HG03439 (cell line): ENCODE data around the gene SLC28A1.

Source experiments
- ATAC-seq: cut with Tn5 transposase; IDR thresholded peaks from one replicate; pipeline ENCODE4 v1.9.1; 2021; ENCODE audit warnings: mild to moderate bottlenecking, moderate library complexity; ENCODE audit not compliant: unreplicated experiment

The SLC28A1 gene

DNA sequence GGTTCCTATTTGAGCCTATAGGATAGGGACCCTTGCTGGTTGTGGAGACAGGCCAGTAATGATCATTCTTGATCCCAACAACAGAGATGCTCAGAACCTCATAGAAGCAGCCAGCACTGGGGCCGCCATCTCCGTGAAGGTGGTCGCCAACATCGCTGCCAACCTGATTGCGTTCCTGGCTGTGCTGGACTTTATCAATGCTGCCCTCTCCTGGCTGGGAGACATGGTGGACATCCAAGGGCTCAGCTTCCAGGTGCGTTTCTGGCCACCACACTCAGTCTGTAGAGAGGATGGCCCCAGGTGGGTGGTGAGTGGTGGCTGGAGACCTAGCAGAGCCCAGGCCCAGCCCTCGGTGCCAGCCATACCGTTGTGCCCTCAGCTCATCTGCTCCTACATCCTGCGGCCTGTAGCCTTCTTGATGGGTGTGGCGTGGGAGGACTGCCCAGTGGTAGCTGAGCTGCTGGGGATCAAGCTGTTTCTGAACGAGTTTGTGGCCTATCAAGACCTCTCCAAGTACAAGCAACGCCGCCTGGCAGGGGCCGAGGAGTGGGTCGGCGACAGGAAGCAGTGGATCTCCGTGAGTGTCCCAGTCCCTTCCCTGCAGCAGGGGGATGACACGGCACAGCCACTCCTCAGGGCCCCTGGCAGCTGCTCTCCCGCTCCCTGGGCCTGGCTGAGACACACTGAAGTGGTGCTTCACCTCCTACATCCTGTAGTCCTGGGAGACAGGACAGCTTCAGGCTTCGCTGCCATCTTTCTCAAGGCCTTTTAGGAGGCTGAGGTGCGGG is 50.7 kb downstream of the SLC28A1 start:
- ATAC-seq = no peak

GRCh38 chr15:84937144-84937543 is 52.7 kb downstream of the SLC28A1 start:
- ATAC-seq = no peak

DNA sequence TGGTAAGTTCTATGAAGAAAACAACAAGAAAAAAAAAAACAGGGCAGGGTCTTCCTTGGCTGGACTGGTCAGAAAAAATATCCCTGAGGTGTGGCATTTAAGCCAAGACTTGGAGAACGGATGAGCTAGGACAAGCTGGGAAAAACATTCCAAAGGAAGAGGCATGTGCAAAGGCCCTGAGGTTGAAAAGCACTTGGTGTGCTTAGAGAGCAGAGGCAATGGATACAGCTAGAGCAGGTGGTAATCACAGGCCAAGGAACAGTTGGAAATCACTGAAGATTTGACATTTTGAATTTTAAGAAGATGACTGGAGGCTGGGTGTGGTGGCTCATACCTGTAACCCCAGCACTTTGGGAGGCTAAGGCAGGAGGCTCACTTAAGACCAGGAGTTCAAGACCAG is 54.3 kb downstream of the SLC28A1 start:
- no peak for ATAC-seq

DNA sequence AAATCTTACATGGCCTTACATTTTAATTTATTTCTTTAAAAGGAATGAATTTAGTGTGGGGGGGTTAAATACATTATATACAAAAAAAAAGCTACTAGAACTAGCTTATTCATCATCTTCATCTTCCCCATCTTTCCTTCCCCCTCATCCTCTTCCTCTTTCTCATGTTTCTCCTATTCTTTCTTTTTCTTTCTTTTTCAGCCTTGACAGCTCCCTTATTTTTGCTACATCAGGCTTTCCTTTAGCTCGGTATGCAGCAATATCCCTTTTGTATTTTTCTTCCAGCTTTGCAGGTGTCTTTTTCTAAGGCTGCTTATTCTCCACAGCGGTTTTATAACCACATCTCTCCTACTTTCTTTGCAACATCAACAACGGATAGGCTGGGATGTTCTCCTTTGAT is 55.9 kb downstream of the SLC28A1 start:
- ATAC-seq = no peak

DNA sequence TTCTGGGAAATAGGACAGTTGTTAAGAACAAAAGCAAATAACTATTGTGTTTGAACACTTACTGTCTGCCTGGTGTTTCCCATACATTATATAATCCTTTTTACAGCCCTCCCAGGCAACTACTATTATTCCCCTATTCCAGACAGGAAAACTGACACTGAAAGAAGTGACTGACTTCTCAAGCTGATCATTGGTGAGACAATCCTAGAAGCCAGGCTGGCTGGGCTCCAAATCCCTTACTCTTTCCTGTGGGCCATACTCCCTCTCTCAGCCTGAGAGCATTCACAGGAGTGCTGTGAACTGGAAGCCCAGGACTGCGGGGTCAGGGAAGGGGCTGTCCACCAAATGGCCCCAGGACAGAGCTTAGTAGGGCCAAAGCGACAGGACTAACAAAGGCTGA is 58.0 kb downstream of the SLC28A1 start:
- ATAC-seq = no peak

- no peak for ATAC-seq
These were observed 59.8 kb downstream of the SLC28A1 start for GRCh38 chr15:84944311-84944710.

DNA sequence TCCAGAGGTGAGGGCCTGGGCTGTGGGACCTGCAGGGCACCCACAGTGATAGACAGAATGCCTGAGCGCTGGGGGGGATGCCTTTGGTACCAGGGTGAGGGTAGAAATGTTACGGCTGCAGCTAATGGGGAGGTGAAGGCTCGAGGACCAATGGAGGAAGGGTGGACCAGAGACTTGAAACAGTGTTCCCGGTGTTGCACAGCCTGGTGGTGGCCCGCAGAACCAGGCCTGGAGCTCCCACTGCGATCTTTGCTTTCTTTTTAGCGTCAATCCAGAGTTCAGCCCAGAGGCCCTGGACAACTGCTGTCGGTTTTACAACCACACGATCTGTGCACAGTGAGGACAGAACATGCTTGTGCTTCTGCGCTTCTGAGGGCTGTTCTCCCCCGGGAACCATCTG is 60.4 kb downstream of the SLC28A1 start:
- no peak for ATAC-seq

DNA sequence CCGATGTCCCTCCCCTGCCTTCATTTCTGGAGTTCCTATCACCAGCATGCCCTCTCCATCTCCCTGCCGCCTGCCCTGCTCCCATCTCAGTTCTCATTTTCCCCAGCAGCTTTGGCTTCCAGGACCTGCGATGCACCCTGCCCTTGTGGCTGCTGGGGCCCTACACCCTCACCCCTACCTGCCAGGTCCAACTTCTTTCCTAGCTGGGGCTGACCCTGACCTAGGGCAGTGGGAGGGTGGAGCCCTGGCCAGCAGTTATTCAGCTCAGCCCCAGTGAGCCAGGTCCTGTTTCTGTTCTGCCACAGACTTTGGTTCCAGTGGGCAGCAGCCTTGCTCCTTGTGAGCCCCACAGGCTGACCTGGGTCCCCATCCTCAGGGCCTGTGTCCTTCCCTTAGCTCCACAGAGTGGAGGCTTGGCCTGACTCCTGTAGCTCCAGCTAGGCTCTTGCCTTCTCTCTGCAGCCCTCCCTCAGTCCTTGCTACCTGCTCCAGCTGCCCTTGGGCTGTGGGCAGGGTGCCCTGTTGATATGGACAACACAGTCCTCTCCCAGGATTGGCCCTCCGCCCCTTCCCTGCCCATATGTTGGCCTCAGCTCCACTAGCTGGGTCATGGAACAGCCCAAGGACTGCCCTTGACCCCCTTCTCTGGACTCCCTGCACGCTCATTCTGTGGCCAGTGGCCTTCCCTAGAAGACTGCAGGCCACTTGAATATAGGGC is 62.5 kb downstream of the SLC28A1 start:
- no peak for ATAC-seq

DNA sequence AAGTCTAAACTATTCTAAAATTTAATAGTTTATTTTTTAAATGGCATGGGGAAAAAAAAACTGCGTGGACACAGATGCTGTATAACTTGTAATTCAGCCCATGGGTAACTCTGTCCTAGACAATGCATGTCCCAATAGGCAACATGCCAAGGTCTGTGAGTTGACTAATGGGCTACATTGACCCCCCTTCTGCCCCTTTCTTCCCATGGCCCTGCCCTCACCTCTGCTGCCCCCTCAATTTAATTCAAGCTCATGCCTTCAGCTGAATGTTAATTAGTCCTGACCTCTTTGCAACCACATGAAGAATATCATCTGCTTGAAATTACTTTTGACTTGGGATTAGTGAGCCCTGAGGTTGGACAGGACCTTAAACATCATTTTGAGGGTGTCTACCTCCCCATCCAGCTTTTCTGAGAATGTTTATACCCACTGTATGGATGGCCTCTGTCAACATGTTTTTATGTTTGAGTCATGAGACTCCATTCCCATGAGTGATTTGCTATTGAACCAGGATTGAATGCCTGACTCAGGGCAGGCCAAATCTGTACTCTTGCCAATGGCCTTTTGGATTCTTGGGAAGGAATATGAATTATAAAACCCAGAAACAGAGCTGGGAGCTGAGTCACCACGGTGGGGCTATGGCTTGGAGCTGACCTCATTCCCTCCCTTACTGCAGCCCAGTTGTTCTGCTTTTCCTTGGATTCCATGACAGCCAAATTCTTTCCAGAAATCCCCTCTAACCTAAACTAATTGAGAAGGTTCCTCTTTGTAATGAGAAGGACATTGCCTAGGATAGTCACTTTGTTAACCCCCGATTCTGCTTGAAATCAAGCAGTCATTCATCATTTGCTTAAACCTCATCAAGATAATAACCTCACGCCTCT is 63.7 kb downstream of the SLC28A1 start:
- no peak for ATAC-seq

DNA sequence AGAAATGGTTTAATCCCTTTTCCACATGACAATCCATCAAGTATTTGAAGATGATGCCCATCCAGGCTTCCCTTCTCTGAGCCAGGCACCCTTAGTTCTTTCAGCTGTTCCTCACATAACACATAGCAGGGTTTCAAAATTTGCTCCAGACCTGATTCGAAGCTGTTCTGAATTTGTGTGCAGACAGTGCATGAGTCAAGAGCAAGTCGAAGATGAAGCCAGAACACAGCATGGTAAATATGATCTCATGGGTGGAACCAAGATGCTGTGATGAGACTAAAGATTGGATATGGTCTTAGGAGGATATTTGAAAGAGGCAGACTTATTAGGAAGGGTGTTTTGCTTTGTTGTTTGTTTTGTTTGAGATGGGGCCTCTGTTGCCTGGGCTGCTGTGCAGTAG is 64.6 kb downstream of the SLC28A1 start:
- ATAC-seq = no peak

DNA sequence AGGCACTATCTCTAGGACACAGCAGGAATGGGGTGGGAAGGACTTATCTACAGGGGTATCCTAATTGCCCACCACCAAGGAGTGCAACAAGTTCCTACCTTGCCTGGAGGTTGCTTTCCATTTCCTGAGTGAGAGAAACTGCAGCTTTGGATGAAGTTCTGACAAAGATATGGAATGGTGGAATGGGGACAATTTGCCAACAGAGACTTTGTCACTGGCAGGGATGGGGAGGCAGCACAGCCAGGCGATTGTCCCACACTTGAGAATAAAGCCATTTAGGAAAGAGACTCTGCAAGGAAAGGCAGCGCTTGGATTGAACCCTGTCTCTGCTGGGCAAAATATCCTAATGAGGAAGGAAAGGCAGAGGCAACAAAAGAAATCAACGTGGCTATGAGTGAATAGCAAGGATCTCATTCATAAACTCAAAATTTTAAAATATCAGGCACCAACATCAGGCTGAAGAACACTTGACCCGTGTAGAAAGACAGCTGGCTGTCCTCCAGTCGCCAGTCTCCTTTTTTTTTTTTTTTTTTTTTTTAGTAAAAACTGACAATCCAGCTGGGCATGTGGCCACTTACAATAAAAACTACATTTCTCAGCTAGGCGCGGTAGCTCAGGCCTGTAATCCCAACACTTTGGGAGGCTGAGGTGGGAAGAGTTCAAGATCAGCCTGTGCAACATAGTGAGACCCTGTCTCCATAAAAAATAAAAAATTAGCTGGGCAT is 65.5 kb downstream of the SLC28A1 start:
- ATAC-seq = no peak

GRCh38 chr15:84950570-84951111 is 66.2 kb downstream of the SLC28A1 start:
- no peak for ATAC-seq

- no peak for ATAC-seq
These were observed 67.3 kb downstream of the SLC28A1 start for GRCh38 chr15:84951736-84952135.

DNA sequence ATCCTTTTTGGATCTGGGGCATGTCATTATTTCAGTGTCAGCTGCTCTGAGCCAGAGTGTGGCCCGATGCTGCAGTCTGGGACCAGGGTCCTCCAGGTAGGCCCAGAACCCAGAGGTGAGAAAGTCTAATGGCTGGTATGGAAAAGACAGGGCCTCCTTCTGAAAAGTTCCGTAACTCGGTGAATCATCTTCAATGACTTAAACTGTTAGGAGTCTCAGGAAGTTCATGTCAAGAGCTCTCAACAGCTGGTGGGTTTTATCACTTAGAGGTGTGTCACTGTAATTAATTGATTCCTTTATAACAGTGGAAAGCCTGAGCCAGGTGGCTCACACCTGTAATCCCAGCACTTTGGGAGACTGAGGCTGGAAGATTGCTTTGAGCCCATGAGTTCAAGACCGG is 68.7 kb downstream of the SLC28A1 start:
- no peak for ATAC-seq

DNA sequence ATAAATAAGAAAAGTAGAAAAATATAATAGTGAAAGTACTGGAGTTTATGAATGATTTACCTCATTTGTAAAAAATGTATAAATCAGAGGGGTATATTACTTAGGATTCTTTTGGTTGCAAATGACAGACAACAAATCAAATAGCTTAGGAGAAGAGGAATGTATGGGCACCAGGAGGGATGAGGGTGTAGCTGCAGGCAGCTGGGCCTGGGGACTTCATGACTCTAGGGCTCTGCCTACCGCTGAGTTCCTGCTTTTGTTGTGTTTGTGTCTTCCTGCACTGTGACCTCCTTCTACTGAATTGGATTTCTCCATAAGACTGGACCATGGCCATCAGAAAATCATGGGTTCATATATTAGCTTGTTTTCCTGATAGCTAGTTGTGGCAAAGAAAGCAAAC is 69.3 kb downstream of the SLC28A1 start:
- ATAC-seq = no peak

- no peak for ATAC-seq
These were observed 70.8 kb downstream of the SLC28A1 start for GRCh38 chr15:84955089-84955848.

GRCh38 chr15:84956199-84956598 is 71.7 kb downstream of the SLC28A1 start:
- no peak for ATAC-seq

DNA sequence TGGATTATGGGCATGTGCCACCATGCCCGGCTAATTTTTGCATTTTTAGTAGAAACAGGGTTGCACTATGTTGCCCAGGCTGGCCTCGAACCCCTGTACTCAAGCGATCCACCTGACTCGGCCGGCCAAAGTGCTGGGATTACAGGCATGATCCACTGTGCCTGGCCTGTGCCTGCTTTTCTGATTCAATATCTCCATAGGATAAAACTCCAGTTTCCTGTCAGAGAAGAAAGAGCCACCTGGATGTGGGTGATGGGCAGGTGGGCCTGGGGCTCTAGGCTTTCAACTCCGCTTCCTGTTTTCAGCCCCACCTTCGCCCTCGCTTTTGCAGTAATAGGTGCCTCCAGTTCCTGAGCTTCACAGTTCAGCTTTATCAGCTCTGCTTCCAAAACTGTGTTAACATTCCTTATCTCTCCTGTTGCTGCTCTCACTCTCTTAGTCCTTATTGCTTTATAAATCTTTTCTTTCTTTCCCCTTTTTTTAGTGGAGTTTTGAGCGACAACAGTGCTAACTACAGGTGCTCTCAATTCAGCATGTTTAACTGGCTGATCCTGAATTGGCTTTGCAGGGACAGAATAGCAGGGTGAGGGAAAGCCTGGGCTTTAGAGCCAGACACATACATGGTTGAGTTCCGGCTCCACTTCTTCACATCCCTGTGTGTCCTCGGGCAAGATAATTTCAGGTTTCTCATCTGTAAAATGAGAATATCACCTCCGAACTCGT is 76.1 kb downstream of the SLC28A1 start:
- ATAC-seq = no peak

- no peak for ATAC-seq
These were observed 76.6 kb downstream of the SLC28A1 start for GRCh38 chr15:84961114-84961452.
